Measurements from ENCODE around the gene HLA-E. TPM values are rescaled to one million over a fixed set of nuclear protein-coding genes. Genes with fewer than 3 reads are reported as not detected.

The HLA-E gene
- total and polyA plus RNA-seq, 10 of the 15 experiments (the other 5 are each of a cell fraction or from before 2014, with no cell fraction given): 35.1 to 483 (median 267) TPM

GRCh38 chr6:30542915-30543314 lies 53.6 kb downstream of the HLA-E start:
- Histone ChIP-seq H3K4me3 (no peak overlapping the region), H4K20me1 (ENCODE audit: control insufficient read depth, insufficient read depth) (no peaks in the 10 kb centered on the region), H3K27me3 (replicated peaks in 1 of 2; ENCODE audit: control insufficient read depth in 2 of 2, insufficient read depth in 2 of 2, low read length in 1 of 2) (no peaks in the 10 kb centered on the region), H3K9me3 (replicated peaks; ENCODE audit: control insufficient read depth, insufficient read depth, low read length) (no peaks in the 10 kb centered on the region), H3K27ac (ENCODE audit: control insufficient read depth, insufficient read depth) (no peak overlapping the region), H3K9ac (ENCODE audit: control insufficient read depth, insufficient read depth, low read length) (no peak overlapping the region), H3K79me2 (ENCODE audit: control insufficient read depth, insufficient read depth, low read length) (no peaks in the 10 kb centered on the region), H2AFZ (ENCODE audit: control insufficient read depth, low read depth, low read length) (no peak overlapping the region), H3K4me2 (ENCODE audit: control insufficient read depth, insufficient read depth) (no peak overlapping the region), H3K36me3 (ENCODE audit: control insufficient read depth in 2 of 2, insufficient read depth in 2 of 2, low read length in 1 of 2) (peaks cover 1 to 4% of the 10 kb centered on the region in 2 experiments; a peak in 2 of 4 replicates), H3K4me1 (ENCODE audit: control insufficient read depth, insufficient read depth, low read length) (peaks cover 7% of the 10 kb centered on the region; the same call in 1 of the 2 replicates)
- ChIA-PET CTCF (interaction anchor here (0.8 to 15.6 kb wide), 19 partner anchors 12 to 192 kb away, joined by 3 to 480 read pairs (median 17); partner anchors contain the start of genes ABCF1, DHX16, GNL1 and PRR3), POLR2A (interaction anchor here (1.4 kb wide), 1 partner anchor 14 kb away, joined by 5 read pairs; no protein-coding TSS in a partner anchor), RAD21 (ENCODE audit: unreplicated experiment) (interaction anchor here (1.1 to 8.4 kb wide), 5 partner anchors 9 to 193 kb away, joined by 3 to 159 read pairs (median 14); no protein-coding TSS in a partner anchor), SMC1A (ENCODE audit: uncharacterized antibody, unreplicated experiment) (interaction anchor here (0.8 to 12.5 kb wide), 12 partner anchors 12 to 184 kb away, joined by 3 to 221 read pairs (median 6); no protein-coding TSS in a partner anchor)
- DNase-seq (ENCODE audit: low read depth, low spot score) (no peak), FAIRE-seq (no peak), ATAC-seq (no peak)
- WGBS (ENCODE audit: insufficient coverage, insufficient replicate concordance, low lambda C conversion rate, missing lambda C conversion rate): 0% methylated on average over 1 of the region's 1 CpG
- in situ Hi-C loops (cut with MboI): no loop called here
- no TSS peak for BruUV-seq (replicated peaks)
- TF ChIP-seq, protein P1, sequence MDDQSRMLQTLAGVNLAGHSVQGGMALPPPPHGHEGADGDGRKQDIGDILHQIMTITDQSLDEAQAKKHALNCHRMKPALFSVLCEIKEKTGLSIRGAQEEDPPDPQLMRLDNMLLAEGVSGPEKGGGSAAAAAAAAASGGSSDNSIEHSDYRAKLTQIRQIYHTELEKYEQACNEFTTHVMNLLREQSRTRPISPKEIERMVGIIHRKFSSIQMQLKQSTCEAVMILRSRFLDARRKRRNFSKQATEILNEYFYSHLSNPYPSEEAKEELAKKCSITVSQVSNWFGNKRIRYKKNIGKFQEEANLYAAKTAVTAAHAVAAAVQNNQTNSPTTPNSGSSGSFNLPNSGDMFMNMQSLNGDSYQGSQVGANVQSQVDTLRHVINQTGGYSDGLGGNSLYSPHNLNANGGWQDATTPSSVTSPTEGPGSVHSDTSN (IDR thresholded peaks at IDR 0.05; ENCODE audit: insufficient replicate concordance, low read depth, low read length): no peak
- TF ChIP-seq POLR2A (IDR thresholded peaks at IDR 0.05; ENCODE audit: low read depth, low read length) (no peak), SUZ12 (IDR thresholded peaks at IDR 0.05; ENCODE audit: unreplicated experiment) (no peak), JUNB (IDR thresholded peaks at IDR 0.05) (no peak), ZNF207 (IDR thresholded peaks at IDR 0.05; ENCODE audit: borderline replicate concordance) (no peak), HDGF (IDR thresholded peaks at IDR 0.05) (no peak), SIX5 (IDR thresholded peaks at IDR 0.05; ENCODE audit: low read depth, low read length, severe bottlenecking) (no peak), IKZF2 (IDR thresholded peaks at IDR 0.05) (no peak), TARDBP (IDR thresholded peaks at IDR 0.05; ENCODE audit: borderline replicate concordance) (no peak)
- TF ChIP-seq, protein P2, sequence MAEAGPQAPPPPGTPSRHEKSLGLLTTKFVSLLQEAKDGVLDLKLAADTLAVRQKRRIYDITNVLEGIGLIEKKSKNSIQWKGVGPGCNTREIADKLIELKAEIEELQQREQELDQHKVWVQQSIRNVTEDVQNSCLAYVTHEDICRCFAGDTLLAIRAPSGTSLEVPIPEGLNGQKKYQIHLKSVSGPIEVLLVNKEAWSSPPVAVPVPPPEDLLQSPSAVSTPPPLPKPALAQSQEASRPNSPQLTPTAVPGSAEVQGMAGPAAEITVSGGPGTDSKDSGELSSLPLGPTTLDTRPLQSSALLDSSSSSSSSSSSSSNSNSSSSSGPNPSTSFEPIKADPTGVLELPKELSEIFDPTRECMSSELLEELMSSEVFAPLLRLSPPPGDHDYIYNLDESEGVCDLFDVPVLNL (IDR thresholded peaks at IDR 0.05; ENCODE audit: low read depth, low read length): no peak
- TF ChIP-seq, protein P3, sequence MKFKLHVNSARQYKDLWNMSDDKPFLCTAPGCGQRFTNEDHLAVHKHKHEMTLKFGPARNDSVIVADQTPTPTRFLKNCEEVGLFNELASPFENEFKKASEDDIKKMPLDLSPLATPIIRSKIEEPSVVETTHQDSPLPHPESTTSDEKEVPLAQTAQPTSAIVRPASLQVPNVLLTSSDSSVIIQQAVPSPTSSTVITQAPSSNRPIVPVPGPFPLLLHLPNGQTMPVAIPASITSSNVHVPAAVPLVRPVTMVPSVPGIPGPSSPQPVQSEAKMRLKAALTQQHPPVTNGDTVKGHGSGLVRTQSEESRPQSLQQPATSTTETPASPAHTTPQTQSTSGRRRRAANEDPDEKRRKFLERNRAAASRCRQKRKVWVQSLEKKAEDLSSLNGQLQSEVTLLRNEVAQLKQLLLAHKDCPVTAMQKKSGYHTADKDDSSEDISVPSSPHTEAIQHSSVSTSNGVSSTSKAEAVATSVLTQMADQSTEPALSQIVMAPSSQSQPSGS (IDR thresholded peaks at IDR 0.05; ENCODE audit: low read length): no peak
- intact Hi-C loops (cut with micrococcal nuclease; ENCODE audit: unreplicated experiment): loop anchor here (5.0 kb wide), 2 partner anchors 129 to 194 kb away; partner anchors contain the start of gene DHX16

Other genes with a start within 250 kb of the HLA-E start
Only the 7 nearest of the 14 such genes appear.
- gene RPP21, start 144.4 kb upstream of the HLA-E start, total RNA-seq (2014; rRNA removed): 59.4 and 73.8 TPM in 2 replicates
- gene RPP21, start 144.4 kb upstream of the HLA-E start, total RNA-seq (2014; rRNA removed; fragmentation: Illumina TruSeq; extraction: Trizol): 21.8 and 24.7 TPM in 2 replicates
- 38.3 and 39.9 TPM in 2 replicates for gene RPP21, start 144.4 kb upstream of the HLA-E start, total RNA-seq (2021)
- 18.0 and 29.3 TPM in 2 replicates for gene RPP21, start 144.4 kb upstream of the HLA-E start, polyA plus RNA-seq (2011; rRNA removed)
- gene RPP21, start 144.4 kb upstream of the HLA-E start, polyA plus RNA-seq (2014; fragmentation: Illumina TruSeq; extraction: Trizol): 2.6 and 14.3 TPM in 2 replicates
- 10 to 100 TPM; 39.3 to 44.3 TPM for gene RPP21, start 144.4 kb upstream of the HLA-E start, polyA plus RNA-seq (2014; fragmentation: Nextera tagmentation; extraction: Ambion mirVana)
- 94.6 and 97.8 TPM in 2 replicates for gene RPP21, start 144.4 kb upstream of the HLA-E start, polyA plus RNA-seq (2014; rRNA removed)
- gene RPP21, start 144.4 kb upstream of the HLA-E start, polyA plus RNA-seq (2016; fragmentation: Nextera tagmentation; extraction: Ambion mirVana): 10 to 100 TPM; 50.6 to 59.2 TPM
- gene GNL1, start 67.0 kb downstream of the HLA-E start, total RNA-seq (2014; rRNA removed): 45.4 and 50.2 TPM in 2 replicates
- 30.6 and 30.7 TPM in 2 replicates for gene GNL1, start 67.0 kb downstream of the HLA-E start, total RNA-seq (2014; rRNA removed; fragmentation: Illumina TruSeq; extraction: Trizol)
- 59.3 and 61.2 TPM in 2 replicates for gene GNL1, start 67.0 kb downstream of the HLA-E start, total RNA-seq (2021)
- 45.1 and 51.4 TPM in 2 replicates for gene GNL1, start 67.0 kb downstream of the HLA-E start, polyA plus RNA-seq (2011; rRNA removed)
- gene GNL1, start 67.0 kb downstream of the HLA-E start, polyA plus RNA-seq (2014; fragmentation: Illumina TruSeq; extraction: Trizol): 38.7 and 40.2 TPM in 2 replicates
- gene GNL1, start 67.0 kb downstream of the HLA-E start, polyA plus RNA-seq (2014; fragmentation: Nextera tagmentation; extraction: Ambion mirVana): 1 to 10 TPM in 1 of 2 experiments, under 1 TPM in 1; 0.18 to 1.4 TPM
- gene GNL1, start 67.0 kb downstream of the HLA-E start, polyA plus RNA-seq (2014; rRNA removed): 40.7 and 45.3 TPM in 2 replicates
- 10 to 100 TPM; 50.6 to 64.5 TPM for gene GNL1, start 67.0 kb downstream of the HLA-E start, polyA plus RNA-seq (2016; fragmentation: Nextera tagmentation; extraction: Ambion mirVana)
- gene PRR3, start 67.8 kb downstream of the HLA-E start, total RNA-seq (2014; rRNA removed): 20.0 and 22.7 TPM in 2 replicates
- 18.5 and 19.2 TPM in 2 replicates for gene PRR3, start 67.8 kb downstream of the HLA-E start, total RNA-seq (2014; rRNA removed; fragmentation: Illumina TruSeq; extraction: Trizol)
- 19.5 and 20.2 TPM in 2 replicates for gene PRR3, start 67.8 kb downstream of the HLA-E start, total RNA-seq (2021)
- 15.7 and 22.9 TPM in 2 replicates for gene PRR3, start 67.8 kb downstream of the HLA-E start, polyA plus RNA-seq (2011; rRNA removed)
- 38.2 and 44.6 TPM in 2 replicates for gene PRR3, start 67.8 kb downstream of the HLA-E start, polyA plus RNA-seq (2014; fragmentation: Illumina TruSeq; extraction: Trizol)
- 10 to 100 TPM; 14.0 to 16.3 TPM for gene PRR3, start 67.8 kb downstream of the HLA-E start, polyA plus RNA-seq (2014; fragmentation: Nextera tagmentation; extraction: Ambion mirVana)
- gene PRR3, start 67.8 kb downstream of the HLA-E start, polyA plus RNA-seq (2014; rRNA removed): 28.5 and 28.8 TPM in 2 replicates
- 10 to 100 TPM; 18.4 to 20.8 TPM for gene PRR3, start 67.8 kb downstream of the HLA-E start, polyA plus RNA-seq (2016; fragmentation: Nextera tagmentation; extraction: Ambion mirVana)
- 55.2 and 55.3 TPM in 2 replicates for gene ABCF1, start 81.9 kb downstream of the HLA-E start, total RNA-seq (2014; rRNA removed)
- 57.4 and 63.4 TPM in 2 replicates for gene ABCF1, start 81.9 kb downstream of the HLA-E start, total RNA-seq (2014; rRNA removed; fragmentation: Illumina TruSeq; extraction: Trizol)
- gene ABCF1, start 81.9 kb downstream of the HLA-E start, total RNA-seq (2021): 65.8 and 74.7 TPM in 2 replicates
- gene ABCF1, start 81.9 kb downstream of the HLA-E start, polyA plus RNA-seq (2011; rRNA removed): 21.8 and 34.6 TPM in 2 replicates
- gene ABCF1, start 81.9 kb downstream of the HLA-E start, polyA plus RNA-seq (2014; fragmentation: Illumina TruSeq; extraction: Trizol): 68.4 and 79.6 TPM in 2 replicates
- gene ABCF1, start 81.9 kb downstream of the HLA-E start, polyA plus RNA-seq (2014; fragmentation: Nextera tagmentation; extraction: Ambion mirVana): 10 to 100 TPM; 21.3 to 26.1 TPM
- gene ABCF1, start 81.9 kb downstream of the HLA-E start, polyA plus RNA-seq (2014; rRNA removed): 45.6 and 49.9 TPM in 2 replicates
- 10 to 100 TPM; 56.5 to 62.3 TPM for gene ABCF1, start 81.9 kb downstream of the HLA-E start, polyA plus RNA-seq (2016; fragmentation: Nextera tagmentation; extraction: Ambion mirVana)
- gene PPP1R10, start 127.7 kb downstream of the HLA-E start, total RNA-seq (2014; rRNA removed): 81.1 and 83.8 TPM in 2 replicates
- 42.7 and 42.9 TPM in 2 replicates for gene PPP1R10, start 127.7 kb downstream of the HLA-E start, total RNA-seq (2014; rRNA removed; fragmentation: Illumina TruSeq; extraction: Trizol)
- gene PPP1R10, start 127.7 kb downstream of the HLA-E start, total RNA-seq (2021): 75.1 and 78.7 TPM in 2 replicates
- 22.9 and 37.6 TPM in 2 replicates for gene PPP1R10, start 127.7 kb downstream of the HLA-E start, polyA plus RNA-seq (2011; rRNA removed)
- 68.0 and 76.2 TPM in 2 replicates for gene PPP1R10, start 127.7 kb downstream of the HLA-E start, polyA plus RNA-seq (2014; fragmentation: Illumina TruSeq; extraction: Trizol)
- 10 to 100 TPM; 11.3 to 22.6 TPM for gene PPP1R10, start 127.7 kb downstream of the HLA-E start, polyA plus RNA-seq (2014; fragmentation: Nextera tagmentation; extraction: Ambion mirVana)
- 36.7 and 37.9 TPM in 2 replicates for gene PPP1R10, start 127.7 kb downstream of the HLA-E start, polyA plus RNA-seq (2014; rRNA removed)
- 10 to 100 TPM; 39.6 to 46.1 TPM for gene PPP1R10, start 127.7 kb downstream of the HLA-E start, polyA plus RNA-seq (2016; fragmentation: Nextera tagmentation; extraction: Ambion mirVana)
- gene MRPS18B, start 128.3 kb downstream of the HLA-E start, total RNA-seq (2014; rRNA removed): 108 and 113 TPM in 2 replicates
- 112 and 121 TPM in 2 replicates for gene MRPS18B, start 128.3 kb downstream of the HLA-E start, total RNA-seq (2014; rRNA removed; fragmentation: Illumina TruSeq; extraction: Trizol)
- gene MRPS18B, start 128.3 kb downstream of the HLA-E start, total RNA-seq (2021): 80.9 and 87.7 TPM in 2 replicates
- gene MRPS18B, start 128.3 kb downstream of the HLA-E start, polyA plus RNA-seq (2011; rRNA removed): 104 and 133 TPM in 2 replicates
- 208 and 218 TPM in 2 replicates for gene MRPS18B, start 128.3 kb downstream of the HLA-E start, polyA plus RNA-seq (2014; fragmentation: Illumina TruSeq; extraction: Trizol)
- 100 to 1,000 TPM; 219 to 259 TPM for gene MRPS18B, start 128.3 kb downstream of the HLA-E start, polyA plus RNA-seq (2014; fragmentation: Nextera tagmentation; extraction: Ambion mirVana)
- gene MRPS18B, start 128.3 kb downstream of the HLA-E start, polyA plus RNA-seq (2014; rRNA removed): 118 and 166 TPM in 2 replicates
- gene MRPS18B, start 128.3 kb downstream of the HLA-E start, polyA plus RNA-seq (2016; fragmentation: Nextera tagmentation; extraction: Ambion mirVana): 100 to 1,000 TPM; 132 to 147 TPM
- gene ATAT1, start 137.4 kb downstream of the HLA-E start, total RNA-seq (2014; rRNA removed): 4.5 and 4.7 TPM in 2 replicates
- gene ATAT1, start 137.4 kb downstream of the HLA-E start, total RNA-seq (2014; rRNA removed; fragmentation: Illumina TruSeq; extraction: Trizol): 2.5 and 2.9 TPM in 2 replicates
- 7.1 and 9.0 TPM in 2 replicates for gene ATAT1, start 137.4 kb downstream of the HLA-E start, total RNA-seq (2021)
- 3.6 and 4.8 TPM in 2 replicates for gene ATAT1, start 137.4 kb downstream of the HLA-E start, polyA plus RNA-seq (2011; rRNA removed)
- gene ATAT1, start 137.4 kb downstream of the HLA-E start, polyA plus RNA-seq (2014; fragmentation: Illumina TruSeq; extraction: Trizol): 6.8 and 10.2 TPM in 2 replicates
- gene ATAT1, start 137.4 kb downstream of the HLA-E start, polyA plus RNA-seq (2014; fragmentation: Nextera tagmentation; extraction: Ambion mirVana): 1 to 10 TPM; 1.1 to 1.7 TPM
- 12.7 and 13.1 TPM in 2 replicates for gene ATAT1, start 137.4 kb downstream of the HLA-E start, polyA plus RNA-seq (2014; rRNA removed)
- 10 to 100 TPM; 12.2 to 14.2 TPM for gene ATAT1, start 137.4 kb downstream of the HLA-E start, polyA plus RNA-seq (2016; fragmentation: Nextera tagmentation; extraction: Ambion mirVana)

Data from GM12878 (cell line).